ENCODE results near the gene GRK3.

- TF ChIP-seq POLR2A (IDR thresholded peaks at IDR 0.05) (no peak), CTCF (IDR thresholded peaks at IDR 0.05) (no peak), POLR2AphosphoS5 (IDR thresholded peaks at IDR 0.05) (peak in 1 of 3 donors; percentile 69)
Measured at GRCh38 chr22:25668437-25668836, 104.0 kb downstream of the GRK3 start.
